ENCODE data around the gene DENND1A. TPM values are rescaled to one million over a fixed set of nuclear protein-coding genes. Genes with fewer than 3 reads are reported as not detected.

Gene DENND1A
- total RNA-seq, 1 experiment from 2014 or later: 19.7 TPM

DNA sequence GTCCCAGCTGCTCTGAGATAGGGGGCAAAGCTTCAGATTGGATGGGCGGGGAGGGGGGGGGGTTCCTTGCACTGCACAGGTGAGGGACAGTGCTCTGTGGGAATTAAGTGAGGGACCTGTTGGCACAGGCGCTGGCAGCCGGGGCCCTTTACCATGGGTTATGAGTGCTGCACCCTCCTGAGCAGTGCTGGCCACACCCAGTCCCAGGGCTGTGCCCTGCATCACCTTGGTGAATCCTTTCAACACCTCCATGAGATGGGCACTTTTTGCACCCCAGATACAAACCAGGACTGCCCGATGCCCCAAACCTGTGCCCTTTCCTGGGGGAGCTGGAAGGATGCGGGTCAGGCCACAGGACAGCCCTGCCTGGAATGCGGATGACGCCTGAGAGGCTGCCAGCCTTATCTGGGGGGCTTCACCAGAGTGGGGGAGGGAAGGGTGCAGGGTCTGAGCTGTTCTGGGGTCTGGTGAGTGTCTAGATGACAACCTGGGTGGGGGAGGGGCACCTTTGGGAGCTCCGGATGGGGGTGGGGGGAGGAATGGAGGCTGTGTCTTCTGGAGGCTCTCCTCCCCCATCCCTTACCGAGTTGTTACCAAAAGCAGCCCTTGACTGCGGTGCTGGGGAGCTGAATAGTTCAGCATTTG, 568.7 kb downstream of the DENND1A start:
- no peak overlapping the region for H3K4me3 ChIP-seq (ENCODE audit: low read depth in 2 of 2, low read length in 2 of 2)
- 0 out of 2 replicates have a peak, but pooled peaks cover 4% of the 10 kb centered on the region for H3K4me1 ChIP-seq (ENCODE audit: control insufficient read depth, insufficient read depth, low read length)
- in situ Hi-C loops (cut with HindIII; ENCODE audit: low pct_unique_long_range_greater_than_20kb, low sequenced_read_pairs): no loop called here
- no peak for ATAC-seq
- CTCF ChIA-PET: no interaction called here
- no peak for DNase-seq (ENCODE audit: low read depth, low spot score)
- no peak for TF ChIP-seq TCF7L2 (IDR thresholded peaks at IDR 0.05; ENCODE audit: low read depth, low read length)
- TF ChIP-seq, protein P1, sequence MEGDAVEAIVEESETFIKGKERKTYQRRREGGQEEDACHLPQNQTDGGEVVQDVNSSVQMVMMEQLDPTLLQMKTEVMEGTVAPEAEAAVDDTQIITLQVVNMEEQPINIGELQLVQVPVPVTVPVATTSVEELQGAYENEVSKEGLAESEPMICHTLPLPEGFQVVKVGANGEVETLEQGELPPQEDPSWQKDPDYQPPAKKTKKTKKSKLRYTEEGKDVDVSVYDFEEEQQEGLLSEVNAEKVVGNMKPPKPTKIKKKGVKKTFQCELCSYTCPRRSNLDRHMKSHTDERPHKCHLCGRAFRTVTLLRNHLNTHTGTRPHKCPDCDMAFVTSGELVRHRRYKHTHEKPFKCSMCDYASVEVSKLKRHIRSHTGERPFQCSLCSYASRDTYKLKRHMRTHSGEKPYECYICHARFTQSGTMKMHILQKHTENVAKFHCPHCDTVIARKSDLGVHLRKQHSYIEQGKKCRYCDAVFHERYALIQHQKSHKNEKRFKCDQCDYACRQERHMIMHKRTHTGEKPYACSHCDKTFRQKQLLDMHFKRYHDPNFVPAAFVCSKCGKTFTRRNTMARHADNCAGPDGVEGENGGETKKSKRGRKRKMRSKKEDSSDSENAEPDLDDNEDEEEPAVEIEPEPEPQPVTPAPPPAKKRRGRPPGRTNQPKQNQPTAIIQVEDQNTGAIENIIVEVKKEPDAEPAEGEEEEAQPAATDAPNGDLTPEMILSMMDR (IDR thresholded peaks at IDR 0.05): no peak
- H3K36me3 ChIP-seq (ENCODE audit: control insufficient read depth, insufficient read depth, low read length): no peaks in the 10 kb centered on the region
- POLR2A ChIA-PET: no interaction called here
- intact Hi-C loops (cut with micrococcal nuclease; ENCODE audit: unreplicated experiment): no loop called here
- no peak overlapping the region for H3K27ac ChIP-seq (ENCODE audit: low read length)
- H3K27me3 ChIP-seq (ENCODE audit: control insufficient read depth, insufficient read depth, low read length): no peaks in the 10 kb centered on the region
- H3K9me3 ChIP-seq (ENCODE audit: control insufficient read depth, insufficient read depth, low read depth, low read length): no peaks in the 10 kb centered on the region
- no TSS peak for BruUV-seq (replicated peaks)

- no TSS peak for BruUV-seq (replicated peaks)
- POLR2A ChIA-PET: no interaction called here
- CTCF ChIA-PET: no interaction called here
- Histone ChIP-seq H3K27me3 (ENCODE audit: control insufficient read depth, insufficient read depth, low read length) (no peaks in the 10 kb centered on the region), H3K4me3 (ENCODE audit: low read depth in 2 of 2, low read length in 2 of 2) (no peak overlapping the region), H3K9me3 (ENCODE audit: control insufficient read depth, insufficient read depth, low read depth, low read length) (no peaks in the 10 kb centered on the region), H3K36me3 (ENCODE audit: control insufficient read depth, insufficient read depth, low read length) (no peaks in the 10 kb centered on the region), H3K4me1 (ENCODE audit: control insufficient read depth, insufficient read depth, low read length) (0 out of 2 replicates have a peak, but pooled peaks cover 4% of the 10 kb centered on the region), H3K27ac (ENCODE audit: low read length) (no peak overlapping the region)
- in situ Hi-C loops (cut with HindIII; ENCODE audit: low pct_unique_long_range_greater_than_20kb, low sequenced_read_pairs) (no loop called here), intact Hi-C loops (cut with micrococcal nuclease; ENCODE audit: unreplicated experiment) (no loop called here)
- DNase-seq (ENCODE audit: low read depth, low spot score) (no peak), ATAC-seq (no peak)
- TF ChIP-seq POLR2AphosphoS5 (IDR thresholded peaks at IDR 0.05; ENCODE audit: low read depth, low read length): no peak
- TF ChIP-seq, protein P2, sequence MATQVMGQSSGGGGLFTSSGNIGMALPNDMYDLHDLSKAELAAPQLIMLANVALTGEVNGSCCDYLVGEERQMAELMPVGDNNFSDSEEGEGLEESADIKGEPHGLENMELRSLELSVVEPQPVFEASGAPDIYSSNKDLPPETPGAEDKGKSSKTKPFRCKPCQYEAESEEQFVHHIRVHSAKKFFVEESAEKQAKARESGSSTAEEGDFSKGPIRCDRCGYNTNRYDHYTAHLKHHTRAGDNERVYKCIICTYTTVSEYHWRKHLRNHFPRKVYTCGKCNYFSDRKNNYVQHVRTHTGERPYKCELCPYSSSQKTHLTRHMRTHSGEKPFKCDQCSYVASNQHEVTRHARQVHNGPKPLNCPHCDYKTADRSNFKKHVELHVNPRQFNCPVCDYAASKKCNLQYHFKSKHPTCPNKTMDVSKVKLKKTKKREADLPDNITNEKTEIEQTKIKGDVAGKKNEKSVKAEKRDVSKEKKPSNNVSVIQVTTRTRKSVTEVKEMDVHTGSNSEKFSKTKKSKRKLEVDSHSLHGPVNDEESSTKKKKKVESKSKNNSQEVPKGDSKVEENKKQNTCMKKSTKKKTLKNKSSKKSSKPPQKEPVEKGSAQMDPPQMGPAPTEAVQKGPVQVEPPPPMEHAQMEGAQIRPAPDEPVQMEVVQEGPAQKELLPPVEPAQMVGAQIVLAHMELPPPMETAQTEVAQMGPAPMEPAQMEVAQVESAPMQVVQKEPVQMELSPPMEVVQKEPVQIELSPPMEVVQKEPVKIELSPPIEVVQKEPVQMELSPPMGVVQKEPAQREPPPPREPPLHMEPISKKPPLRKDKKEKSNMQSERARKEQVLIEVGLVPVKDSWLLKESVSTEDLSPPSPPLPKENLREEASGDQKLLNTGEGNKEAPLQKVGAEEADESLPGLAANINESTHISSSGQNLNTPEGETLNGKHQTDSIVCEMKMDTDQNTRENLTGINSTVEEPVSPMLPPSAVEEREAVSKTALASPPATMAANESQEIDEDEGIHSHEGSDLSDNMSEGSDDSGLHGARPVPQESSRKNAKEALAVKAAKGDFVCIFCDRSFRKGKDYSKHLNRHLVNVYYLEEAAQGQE (IDR thresholded peaks at IDR 0.05; ENCODE audit: insufficient read depth in 1 of 2, low read depth in 2 of 2, low read length in 1 of 2): no peak
- no peak for TF ChIP-seq SIN3A (IDR thresholded peaks at IDR 0.05; ENCODE audit: borderline replicate concordance, insufficient read depth, low read depth, low read length)
- TF ChIP-seq TCF7L2 (IDR thresholded peaks at IDR 0.05; ENCODE audit: low read depth, low read length): no peak
- TF ChIP-seq, protein P1 (IDR thresholded peaks at IDR 0.05): no peak
Observed at GRCh38 chr9:123360161-123361085, 569.5 kb downstream of the DENND1A start.
